MM.1S (cell line): ENCODE measurements around the gene CHRD.

Experiments used
- DNase-seq: peaks from one replicate; pipeline ENCODE4 v3.0.0-alpha.2; 2015
- H2AFZ ChIP-seq: fragments of 300-600 bp; sonication (generic); 2 replicates; pipeline ENCODE4 v1.6.0; 2016; ENCODE audit warnings: antibody characterized with exemption, low read length
- H3F3A ChIP-seq: fragments of 300-600 bp; sonication (generic); 2 replicates; pipeline ENCODE4 v1.6.1; 2016; ENCODE audit warnings: mild to moderate bottlenecking, antibody characterized with exemption, low read length, moderate library complexity, mixed read lengths; ENCODE audit not compliant: insufficient read depth
- H3K27ac ChIP-seq: fragments of 300-600 bp; sonication (generic); 2 replicates; pipeline ENCODE4 v1.5.1; 2016; ENCODE audit warnings: mild to moderate bottlenecking, low read length
- H3K27me3 ChIP-seq: fragments of 300-600 bp; sonication (generic); replicated peaks from 2 replicates; pipeline ENCODE4 v1.6.0; 2016; ENCODE audit warnings: low read length; ENCODE audit not compliant: insufficient read depth
- H3K36me3 ChIP-seq: fragments of 300-600 bp; sonication (generic); replicated peaks from 2 replicates; pipeline ENCODE4 v1.6.1; 2016; ENCODE audit warnings: mild to moderate bottlenecking, low read length, mixed read lengths; ENCODE audit not compliant: insufficient read depth
- H3K4me1 ChIP-seq: fragments of 300-600 bp; sonication (generic); 2 replicates; pipeline ENCODE4 v1.6.1; 2016; ENCODE audit warnings: low read length, mixed read lengths
- H3K4me2 ChIP-seq: fragments of 300-600 bp; sonication (generic); 2 replicates; pipeline ENCODE4 v1.6.0; 2016; ENCODE audit warnings: low read depth, low read length
- H3K4me3 ChIP-seq: fragments of 300-600 bp; sonication (generic); 2 replicates; pipeline ENCODE4 v1.5.1; 2016; ENCODE audit warnings: low read length, mixed read lengths
- H3K79me2 ChIP-seq: fragments of 300-600 bp; sonication (generic); 2 replicates; pipeline ENCODE4 v1.6.1; 2016; ENCODE audit warnings: mixed run types, low read length, mixed read lengths
- H3K9ac ChIP-seq: fragments of 300-600 bp; sonication (generic); 2 replicates; pipeline ENCODE4 v1.6.1; 2016; ENCODE audit warnings: low read length, mixed read lengths
- H3K9me2 ChIP-seq: fragments of 300-600 bp; sonication (generic); replicated peaks from 2 replicates; pipeline ENCODE4 v1.6.1; 2016; ENCODE audit warnings: mild to moderate bottlenecking, low read length, mixed read lengths; ENCODE audit not compliant: insufficient read depth
- H3K9me3 ChIP-seq: fragments of 300-600 bp; sonication (generic); replicated peaks from 2 replicates; pipeline ENCODE4 v1.6.1; 2016; ENCODE audit warnings: mild to moderate bottlenecking, low read length, mixed read lengths; ENCODE audit not compliant: insufficient read depth
- H4K20me1 ChIP-seq: fragments of 300-600 bp; sonication (generic); 2 replicates; pipeline ENCODE4 v1.6.1; 2016; ENCODE audit warnings: mild to moderate bottlenecking, low read length, moderate library complexity, mixed read lengths; ENCODE audit not compliant: insufficient read depth
- CTCF ChIP-seq: fragments of 300-600 bp; sonication (generic); IDR thresholded peaks from 2 replicates; pipeline ENCODE4 v1.5.1; 2016; ENCODE audit warnings: antibody characterized with exemption, low read length, mixed read lengths
- EZH2 ChIP-seq: fragments of 300-600 bp; sonication (generic); optimal IDR thresholded peaks from 2 replicates; pipeline ENCODE3; 2017; ENCODE audit warnings: low read depth, mild to moderate bottlenecking, antibody characterized with exemption, low read length, mixed read lengths
- EZH2phosphoT487 ChIP-seq: fragments of 300-600 bp; sonication (generic); IDR thresholded peaks from 2 replicates; pipeline ENCODE4 v1.6.1; 2018; ENCODE audit warnings: antibody characterized with exemption, low read length

The CHRD gene

GRCh38 chr3:184382326-184383032 lies 2.6 kb downstream of the CHRD start:
- Histone ChIP-seq H3F3A (no peaks in the 10 kb centered on the region), H3K4me2 (no peak overlapping the region), H2AFZ (no peak overlapping the region), H3K36me3 (no peaks in the 10 kb centered on the region), H3K4me3 (no peak overlapping the region), H3K27me3 (peaks cover 65% of the 10 kb centered on the region), H3K27ac (no peak overlapping the region), H4K20me1 (no peaks in the 10 kb centered on the region), H3K4me1 (peaks cover 5% of the 10 kb centered on the region; the same call in 1 of the 2 replicates), H3K9me2 (no peaks in the 10 kb centered on the region), H3K9me3 (no peaks in the 10 kb centered on the region), H3K9ac (no peak overlapping the region), H3K79me2 (no peaks in the 10 kb centered on the region)
- DNase-seq: no peak
- TF ChIP-seq EZH2: no peak
- TF ChIP-seq CTCF: no peak
- no peak for TF ChIP-seq EZH2phosphoT487

GRCh38 chr3:184383033-184383740 lies 3.3 kb downstream of the CHRD start:
- Histone ChIP-seq H3K4me1 (peaks cover 5% of the 10 kb centered on the region; the same call in 1 of the 2 replicates), H4K20me1 (no peaks in the 10 kb centered on the region), H3K4me2 (no peak overlapping the region), H3K9me3 (no peaks in the 10 kb centered on the region), H2AFZ (no peak overlapping the region), H3K27ac (no peak overlapping the region), H3K9me2 (no peaks in the 10 kb centered on the region), H3K79me2 (no peaks in the 10 kb centered on the region), H3K27me3 (peaks cover 62% of the 10 kb centered on the region), H3K36me3 (no peaks in the 10 kb centered on the region), H3K9ac (no peak overlapping the region), H3K4me3 (no peak overlapping the region), H3F3A (no peaks in the 10 kb centered on the region)
- TF ChIP-seq CTCF: no peak
- no peak for TF ChIP-seq EZH2
- no peak for TF ChIP-seq EZH2phosphoT487
- no peak for DNase-seq

- DNase-seq: no peak
- H3K79me2 ChIP-seq: no peaks in the 10 kb centered on the region
- H3K36me3 ChIP-seq: no peaks in the 10 kb centered on the region
- no peak overlapping the region for H2AFZ ChIP-seq
- H3K4me2 ChIP-seq: no peak overlapping the region
- no peaks in the 10 kb centered on the region for H3K9me3 ChIP-seq
- no peaks in the 10 kb centered on the region for H3K9me2 ChIP-seq
- no peaks in the 10 kb centered on the region for H4K20me1 ChIP-seq
- H3K4me1 ChIP-seq: peaks cover 5% of the 10 kb centered on the region; the same call in 1 of the 2 replicates
- H3K9ac ChIP-seq: no peak overlapping the region
- H3F3A ChIP-seq: no peaks in the 10 kb centered on the region
- H3K27ac ChIP-seq: no peak overlapping the region
- H3K27me3 ChIP-seq: peaks cover 61% of the 10 kb centered on the region
- TF ChIP-seq CTCF (no peak), EZH2 (no peak), EZH2phosphoT487 (no peak)
- no peak overlapping the region for H3K4me3 ChIP-seq
These were observed 4.5 kb downstream of the CHRD start for GRCh38 chr3:184384342-184384741.
